ENCODE data around the gene SLC22A4. TPM values are rescaled to one million over a fixed set of nuclear protein-coding genes. Genes with fewer than 3 reads are reported as not detected.
A peak's percentile ranks its signal among the peaks of the same experiment; 100 is the strongest.

The SLC22A4 gene
- total and polyA plus RNA-seq, 3 experiments from 2014 or later, result 0.15 to 2.9 (median 2.6) TPM

GRCh38 chr5:132260051-132260450 lies 34.1 kb upstream of the SLC22A4 start:
- H3K9me3 ChIP-seq (ENCODE audit: low read length), result no peaks in the 10 kb centered on the region
- H3K36me3 ChIP-seq (ENCODE audit: insufficient read depth, low read length), result no peaks in the 10 kb centered on the region
- no peak overlapping the region for H3K27ac Mint-ChIP-seq
- H3K4me3 ChIP-seq (ENCODE audit: low read length), result no peak overlapping the region
- POLR2A ChIA-PET, result no interaction called here
- DNase-seq, result no peak
- CTCF ChIA-PET, result no interaction called here
- peaks cover 14 to 19% of the 10 kb centered on the region in 2 donors for H3K27me3 Mint-ChIP-seq
- H3K4me1 ChIP-seq (ENCODE audit: insufficient read depth, low read length), result no peaks in the 10 kb centered on the region
- H3K9me3 Mint-ChIP-seq, result no peaks in the 10 kb centered on the region
- H3K36me3 Mint-ChIP-seq, result peaks cover 0 to 3% (median 0%) of the 10 kb centered on the region in 3 donors
- no peak overlapping the region for H3K4me3 Mint-ChIP-seq
- no peak overlapping the region for H3K27ac ChIP-seq (ENCODE audit: low read depth, low read length)
- no peaks in the 10 kb centered on the region for H3K27me3 ChIP-seq (ENCODE audit: insufficient read depth, low read length, poor library complexity, severe bottlenecking)
- H3K4me1 Mint-ChIP-seq, result peaks cover 0 to 11% (median 7%) of the 10 kb centered on the region in 3 donors

- Mint-ChIP-seq H3K27me3 (peaks cover 7 to 12% of the 10 kb centered on the region in 2 donors), H3K4me1 (peaks cover 0 to 11% (median 7%) of the 10 kb centered on the region in 3 donors), H3K36me3 (peaks cover 0 to 3% (median 0%) of the 10 kb centered on the region in 3 donors), H3K9me3 (no peaks in the 10 kb centered on the region), H3K4me3 (no peak overlapping the region), H3K27ac (no peak overlapping the region)
- H3K4me1 ChIP-seq (ENCODE audit: insufficient read depth, low read length), result no peaks in the 10 kb centered on the region
- POLR2A ChIA-PET, result no interaction called here
- no peak overlapping the region for H3K4me3 ChIP-seq (ENCODE audit: low read length)
- CTCF ChIA-PET, result interaction anchor here (1.4 kb wide), 1 partner anchor 12 kb away, joined by 5 read pairs; no protein-coding TSS in a partner anchor
- no peak overlapping the region for H3K27ac ChIP-seq (ENCODE audit: low read depth, low read length)
- DNase-seq, result no peak
- H3K36me3 ChIP-seq (ENCODE audit: insufficient read depth, low read length), result no peaks in the 10 kb centered on the region
- no peaks in the 10 kb centered on the region for H3K27me3 ChIP-seq (ENCODE audit: insufficient read depth, low read length, poor library complexity, severe bottlenecking)
- no peaks in the 10 kb centered on the region for H3K9me3 ChIP-seq (ENCODE audit: low read length)
Observed at GRCh38 chr5:132260714-132261551, 33.3 kb upstream of the SLC22A4 start.

GRCh38 chr5:132261881-132262845 lies 32.0 kb upstream of the SLC22A4 start:
- Histone ChIP-seq H3K27ac (ENCODE audit: low read depth, low read length) (no peak overlapping the region), H3K4me1 (ENCODE audit: insufficient read depth, low read length) (no peaks in the 10 kb centered on the region), H3K4me3 (ENCODE audit: low read length) (no peak overlapping the region), H3K36me3 (ENCODE audit: insufficient read depth, low read length) (no peaks in the 10 kb centered on the region), H3K27me3 (ENCODE audit: insufficient read depth, low read length, poor library complexity, severe bottlenecking) (no peaks in the 10 kb centered on the region), H3K9me3 (ENCODE audit: low read length) (no peaks in the 10 kb centered on the region)
- Mint-ChIP-seq H3K4me3 (no peak overlapping the region), H3K27me3 (peaks cover 0 to 6% of the 10 kb centered on the region in 2 donors), H3K4me1 (peaks cover 0 to 7% (median 7%) of the 10 kb centered on the region in 3 donors), H3K27ac (no peak overlapping the region), H3K9me3 (no peaks in the 10 kb centered on the region), H3K36me3 (no peaks in the 10 kb centered on the region)
- no peak for DNase-seq
- ChIA-PET CTCF (interaction anchor here (1.1 to 1.4 kb wide), 2 partner anchors 10 to 62 kb away, joined by 3 to 5 read pairs; no protein-coding TSS in a partner anchor), POLR2A (no interaction called here)

GRCh38 chr5:132262882-132263547 lies 31.2 kb upstream of the SLC22A4 start:
- H3K4me3 ChIP-seq (ENCODE audit: low read length), result no peak overlapping the region
- Mint-ChIP-seq H3K27me3 (peaks cover 0 to 6% of the 10 kb centered on the region in 2 donors), H3K9me3 (no peaks in the 10 kb centered on the region), H3K4me1 (peaks cover 0 to 7% (median 7%) of the 10 kb centered on the region in 3 donors), H3K36me3 (no peaks in the 10 kb centered on the region), H3K4me3 (no peak overlapping the region), H3K27ac (no peak overlapping the region)
- DNase-seq, result no peak
- H3K36me3 ChIP-seq (ENCODE audit: insufficient read depth, low read length), result no peaks in the 10 kb centered on the region
- no peak overlapping the region for H3K27ac ChIP-seq (ENCODE audit: low read depth, low read length)
- H3K27me3 ChIP-seq (ENCODE audit: insufficient read depth, low read length, poor library complexity, severe bottlenecking), result no peaks in the 10 kb centered on the region
- no peaks in the 10 kb centered on the region for H3K9me3 ChIP-seq (ENCODE audit: low read length)
- ChIA-PET POLR2A (no interaction called here), CTCF (interaction anchor here (0.7 to 1.1 kb wide), 2 partner anchors 10 to 62 kb away, joined by 3 read pairs; no protein-coding TSS in a partner anchor)
- H3K4me1 ChIP-seq (ENCODE audit: insufficient read depth, low read length), result no peaks in the 10 kb centered on the region

- no peaks in the 10 kb centered on the region for H3K27me3 ChIP-seq (ENCODE audit: insufficient read depth, low read length, poor library complexity, severe bottlenecking)
- H3K9me3 ChIP-seq (ENCODE audit: low read length), result no peaks in the 10 kb centered on the region
- Mint-ChIP-seq H3K27ac (peak overlapping the region in 1 of 8 donors; percentile 4), H3K9me3 (no peaks in the 10 kb centered on the region), H3K27me3 (peaks cover 0 to 6% of the 10 kb centered on the region in 2 donors), H3K4me3 (no peak overlapping the region), H3K4me1 (peaks cover 0 to 7% (median 7%) of the 10 kb centered on the region in 3 donors), H3K36me3 (no peaks in the 10 kb centered on the region)
- H3K4me3 ChIP-seq (ENCODE audit: low read length), result no peak overlapping the region
- ChIA-PET POLR2A (no interaction called here), CTCF (interaction anchor here (0.7 to 2.1 kb wide), 3 partner anchors 8 to 26 kb away, joined by 3 to 5 read pairs (median 3); no protein-coding TSS in a partner anchor)
- no peaks in the 10 kb centered on the region for H3K4me1 ChIP-seq (ENCODE audit: insufficient read depth, low read length)
- H3K27ac ChIP-seq (ENCODE audit: low read depth, low read length), result no peak overlapping the region
- H3K36me3 ChIP-seq (ENCODE audit: insufficient read depth, low read length), result no peaks in the 10 kb centered on the region
- DNase-seq, result no peak
Observed at GRCh38 chr5:132263548-132264261, 30.5 kb upstream of the SLC22A4 start.

GRCh38 chr5:132264546-132265335 lies 29.5 kb upstream of the SLC22A4 start:
- no peak for DNase-seq
- peaks cover 0 to 7% (median 7%) of the 10 kb centered on the region in 3 donors for H3K4me1 Mint-ChIP-seq
- CTCF ChIA-PET, result interaction anchor here (1.0 to 2.1 kb wide), 2 partner anchors 7 to 27 kb away, joined by 3 to 5 read pairs; no protein-coding TSS in a partner anchor
- H3K36me3 Mint-ChIP-seq, result no peaks in the 10 kb centered on the region
- POLR2A ChIA-PET, result no interaction called here
- H3K9me3 ChIP-seq (ENCODE audit: low read length), result no peaks in the 10 kb centered on the region
- H3K9me3 Mint-ChIP-seq, result no peaks in the 10 kb centered on the region
- no peak overlapping the region for H3K27ac ChIP-seq (ENCODE audit: low read depth, low read length)
- no peak overlapping the region for H3K4me3 ChIP-seq (ENCODE audit: low read length)
- no peaks in the 10 kb centered on the region for H3K36me3 ChIP-seq (ENCODE audit: insufficient read depth, low read length)
- peak overlapping the region in 1 of 8 donors; percentile 64 for H3K27ac Mint-ChIP-seq
- no peaks in the 10 kb centered on the region for H3K4me1 ChIP-seq (ENCODE audit: insufficient read depth, low read length)
- no peak overlapping the region for H3K4me3 Mint-ChIP-seq
- no peaks in the 10 kb centered on the region for H3K27me3 ChIP-seq (ENCODE audit: insufficient read depth, low read length, poor library complexity, severe bottlenecking)
- peaks cover 0 to 2% of the 10 kb centered on the region in 2 donors for H3K27me3 Mint-ChIP-seq

All from CD8-positive, alpha-beta memory T cell (primary cell).